GM19238 (cell line): ENCODE results near the gene DGKI.

ENCODE experiments used
- DNase-seq: peaks from one replicate; pipeline ENCODE4 v3.0.0; 2011; ENCODE audit warnings: low spot score; ENCODE audit not compliant: insufficient read length

Gene DGKI

DNA sequence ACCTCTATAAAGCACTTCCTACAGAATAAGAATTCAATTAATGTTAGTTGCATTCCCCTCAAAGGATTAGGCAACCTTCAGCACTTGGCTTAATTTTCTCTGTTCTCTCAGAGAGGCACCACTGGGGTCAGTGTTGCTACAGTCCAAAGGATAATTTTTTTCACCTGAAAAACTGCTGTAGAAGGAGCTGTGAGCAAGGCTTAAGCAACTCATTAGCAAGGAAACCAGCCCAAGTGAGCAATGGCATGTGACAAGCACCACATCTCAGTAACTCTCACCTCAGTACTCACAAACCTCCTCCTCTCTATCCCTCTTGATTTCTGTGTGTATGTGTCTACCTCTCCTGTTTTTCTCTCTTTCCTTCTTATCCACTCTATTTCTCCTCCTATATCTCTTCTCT, 55.9 kb downstream of the DGKI start:
- no peak for DNase-seq

DNA sequence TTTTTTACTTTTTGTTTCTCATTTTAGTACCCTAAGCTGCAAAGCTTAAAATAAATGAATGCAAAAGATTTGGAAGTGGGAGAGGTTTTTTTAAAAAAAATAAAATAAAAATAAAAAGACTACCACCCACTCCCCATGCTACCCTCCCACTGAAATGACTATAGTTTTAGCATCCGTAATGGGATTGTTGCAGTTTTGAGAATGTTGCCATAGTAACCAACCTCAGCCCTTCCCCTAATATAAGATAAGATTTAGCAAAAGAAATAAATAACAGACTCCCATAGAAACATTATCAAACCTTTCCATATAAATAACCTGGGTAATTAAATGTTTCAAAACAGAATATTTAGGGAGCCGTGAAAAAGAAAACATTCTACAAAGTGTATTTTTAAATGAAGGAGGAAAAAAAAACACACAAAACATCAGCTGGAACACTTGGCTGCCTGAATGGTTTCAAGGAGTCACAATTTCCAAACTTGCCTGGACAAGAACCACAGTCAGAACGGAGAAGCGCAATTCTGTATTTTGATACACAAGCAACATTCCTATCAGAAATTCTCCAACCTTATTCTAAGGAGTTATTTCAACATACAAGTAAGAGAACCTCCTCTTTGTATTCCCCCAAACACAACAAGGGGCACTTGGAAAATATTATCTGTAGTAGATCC, 57.4 kb downstream of the DGKI start:
- DNase-seq: no peak

DNA sequence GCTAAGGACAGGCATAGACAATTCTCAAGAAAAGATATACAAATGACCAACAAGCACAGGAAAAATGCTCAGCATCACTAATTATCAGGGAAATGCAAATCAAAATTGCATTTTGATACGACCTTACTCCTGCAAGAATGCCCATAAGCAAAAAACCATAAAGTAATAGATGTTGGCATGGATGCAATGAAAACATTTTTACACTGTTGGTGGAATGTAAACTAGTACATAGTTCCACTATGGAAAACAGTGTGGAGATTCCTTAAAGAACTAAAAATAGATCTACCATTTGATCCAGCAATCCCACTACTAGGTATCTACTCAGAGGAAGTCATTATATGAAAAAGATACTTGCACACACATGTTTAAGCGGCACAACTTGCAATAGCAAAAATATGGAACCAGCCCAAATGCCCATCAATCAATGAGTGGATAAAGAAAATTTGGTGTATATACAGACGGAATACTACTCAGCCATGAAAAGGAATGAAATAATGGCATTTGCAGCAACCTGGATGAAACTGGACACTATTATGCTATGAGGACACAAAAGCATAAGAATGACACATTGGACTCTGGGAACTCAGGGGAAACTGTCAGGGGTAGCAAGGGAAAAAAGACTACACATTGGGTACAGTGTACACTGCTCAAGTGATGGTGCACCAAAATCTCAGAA, 59.3 kb downstream of the DGKI start:
- DNase-seq: no peak

DNA sequence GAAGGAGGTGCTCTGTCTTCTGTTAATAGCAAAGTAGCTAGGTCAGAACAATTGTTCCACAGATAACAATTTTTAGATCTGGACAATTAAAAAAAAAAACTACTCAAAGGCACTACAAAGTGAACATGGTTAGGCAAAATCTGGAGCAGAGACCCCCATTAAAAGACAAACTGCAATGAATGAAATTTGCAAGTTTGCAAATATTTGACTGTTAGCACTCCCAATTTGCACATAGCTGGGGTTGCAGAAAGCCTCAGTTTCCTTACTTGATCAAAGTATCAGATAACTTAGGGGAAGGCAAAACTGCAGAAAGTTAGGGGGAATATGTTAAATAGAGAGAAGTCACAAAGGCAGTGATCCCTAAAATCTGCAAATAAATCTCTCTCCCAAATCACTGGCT, 68.3 kb downstream of the DGKI start:
- no peak for DNase-seq

DNA sequence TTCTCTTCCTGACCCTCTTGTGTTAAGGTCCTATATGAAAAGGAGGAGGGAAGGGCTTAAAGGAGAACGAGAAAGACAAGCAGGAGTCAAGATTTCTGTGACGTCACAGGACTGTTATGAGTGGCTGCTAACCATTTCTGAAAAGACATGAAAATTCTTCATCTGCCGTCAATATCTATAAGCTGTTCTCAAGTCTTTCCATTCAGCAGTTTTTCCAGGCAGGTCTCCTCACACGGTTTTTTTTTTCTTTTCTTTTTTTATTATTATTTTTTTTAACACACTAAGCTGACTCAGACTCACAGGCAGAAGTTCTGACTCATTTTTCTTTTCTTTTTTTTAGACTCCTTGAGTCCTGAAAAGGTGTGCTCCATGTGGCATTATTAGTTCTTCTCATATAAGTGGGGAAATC, 72.0 kb downstream of the DGKI start:
- no peak for DNase-seq

DNA sequence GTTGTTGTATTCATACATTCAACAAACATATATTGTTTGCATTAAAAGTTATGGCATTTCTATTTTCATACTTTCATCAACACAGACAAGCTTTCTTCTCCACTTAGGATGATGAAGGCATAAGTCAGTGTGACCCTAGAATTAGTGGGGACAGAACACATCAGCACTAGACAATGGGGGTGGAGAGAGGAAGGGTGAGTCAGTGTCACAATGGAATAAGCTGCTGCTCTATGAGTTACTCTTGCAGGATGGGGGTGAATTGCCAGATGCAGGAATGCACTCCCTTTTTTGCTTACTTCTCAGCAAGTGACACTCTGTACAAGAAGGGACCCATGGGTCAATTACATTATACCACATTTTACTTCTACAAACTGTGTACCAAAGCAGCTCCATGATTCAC, 74.0 kb downstream of the DGKI start:
- DNase-seq: no peak

DNA sequence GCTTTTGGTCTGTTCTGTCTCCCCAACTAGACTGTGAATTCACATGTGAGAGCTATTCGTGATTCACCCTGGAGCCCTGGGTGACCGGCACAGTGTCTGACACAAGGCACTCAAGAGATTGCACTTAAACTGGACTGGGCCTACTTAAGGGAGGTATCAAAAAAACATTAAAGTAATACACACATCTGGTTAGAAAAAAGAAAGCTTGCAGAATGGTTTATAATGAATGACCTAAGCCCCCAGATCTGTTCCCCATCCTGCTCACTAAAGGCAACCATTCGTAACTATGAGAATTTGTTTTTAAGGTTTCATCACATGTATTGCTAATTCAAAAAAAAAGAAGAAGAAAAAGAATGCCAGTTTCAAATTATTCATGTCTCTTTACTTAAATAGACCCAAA, 74.5 kb downstream of the DGKI start:
- DNase-seq: no peak

DNA sequence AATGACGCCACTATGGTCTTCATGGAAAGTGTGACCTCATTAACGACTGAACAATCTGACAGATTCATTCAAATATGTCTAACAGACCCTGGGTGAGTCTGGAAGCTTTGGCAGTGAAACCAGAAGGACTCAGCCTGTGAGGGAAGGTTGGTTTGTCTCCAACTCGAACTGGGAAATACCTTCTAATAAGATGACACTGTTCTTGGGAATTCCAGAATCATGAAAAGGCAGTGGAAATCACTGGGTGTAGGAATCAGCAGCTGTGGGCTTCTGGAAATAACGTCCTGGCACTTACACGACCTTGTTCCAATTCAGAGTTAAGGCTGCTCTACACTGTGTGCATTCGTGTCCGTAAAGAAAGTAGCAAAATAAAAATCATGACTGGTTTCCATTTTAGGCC, 75.1 kb downstream of the DGKI start:
- DNase-seq: no peak

DNA sequence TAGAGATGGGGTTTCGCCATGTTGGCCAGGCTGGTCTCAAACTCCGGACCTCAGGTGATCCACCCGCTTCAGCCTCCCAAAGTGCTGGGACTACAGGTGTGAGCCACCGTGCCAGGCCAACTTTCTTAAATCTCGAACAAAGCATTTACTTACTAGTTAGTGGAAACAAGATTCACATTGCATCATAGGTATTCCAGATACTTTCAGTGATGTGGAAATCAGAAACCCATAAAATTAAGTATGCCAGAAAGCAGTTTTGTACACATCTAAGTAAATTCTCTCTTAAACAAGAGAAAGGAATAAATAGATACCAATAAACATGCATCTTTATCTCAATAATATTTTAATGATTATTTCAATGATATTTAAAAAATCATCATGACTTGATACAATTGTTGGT, 75.5 kb downstream of the DGKI start:
- no peak for DNase-seq

DNA sequence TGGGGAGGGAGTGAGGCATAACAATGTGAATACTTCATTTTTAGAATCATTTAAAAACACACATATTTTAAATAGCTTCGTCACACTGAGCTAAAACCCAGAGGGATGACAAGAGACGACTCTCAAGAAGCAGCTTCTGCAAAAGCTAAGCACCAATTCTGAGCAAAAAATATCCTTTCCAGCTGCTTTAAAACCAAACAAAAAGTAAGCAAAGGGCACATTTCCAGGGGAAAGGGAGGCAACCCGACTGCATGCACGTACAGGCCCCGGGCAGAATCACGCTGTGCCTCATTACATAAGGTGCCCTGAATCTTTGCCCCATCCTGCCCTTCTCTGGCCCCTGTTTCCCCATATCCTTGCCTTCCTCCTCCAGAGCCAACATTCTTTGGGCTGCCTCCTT, 78.4 kb downstream of the DGKI start:
- no peak for DNase-seq

DNA sequence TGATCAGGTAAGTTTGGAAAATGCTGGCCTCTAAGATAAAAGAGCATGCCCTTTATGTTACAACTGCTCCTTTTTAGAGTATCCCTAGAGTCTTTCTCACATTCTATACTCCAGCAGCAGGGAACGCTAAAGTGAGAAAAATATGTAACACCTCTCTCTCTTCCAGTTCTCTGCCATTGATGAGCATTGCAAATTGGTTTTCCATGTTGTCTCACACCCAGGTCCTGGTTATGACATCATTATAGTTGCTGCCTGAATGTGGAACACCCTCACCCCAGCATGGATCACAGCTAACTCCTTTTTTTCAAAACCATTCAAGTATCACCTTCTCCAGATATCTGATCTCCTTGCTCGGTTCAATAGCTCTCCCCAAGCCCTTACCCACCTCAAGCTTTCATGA, 84.4 kb downstream of the DGKI start:
- no peak for DNase-seq

DNA sequence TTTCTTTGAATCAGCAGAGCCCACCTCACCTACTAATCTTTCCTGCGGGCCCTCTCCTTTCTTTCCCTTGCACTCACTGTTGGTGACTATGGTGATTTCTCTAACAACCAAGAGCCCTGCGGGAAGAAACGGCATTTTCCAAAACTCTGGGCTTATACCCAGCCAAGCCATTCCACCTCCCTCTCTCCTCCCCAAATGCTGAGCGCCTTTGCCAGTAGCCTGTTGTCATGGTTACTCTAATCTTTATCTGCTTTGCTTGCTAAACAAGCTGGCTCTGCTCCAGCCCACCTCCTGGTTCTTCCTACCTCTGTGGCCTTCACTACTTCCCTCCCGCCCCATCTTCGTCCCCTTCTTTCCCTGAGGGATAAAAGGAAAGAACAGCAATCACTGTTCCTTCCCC, 86.7 kb downstream of the DGKI start:
- no peak for DNase-seq

DNA sequence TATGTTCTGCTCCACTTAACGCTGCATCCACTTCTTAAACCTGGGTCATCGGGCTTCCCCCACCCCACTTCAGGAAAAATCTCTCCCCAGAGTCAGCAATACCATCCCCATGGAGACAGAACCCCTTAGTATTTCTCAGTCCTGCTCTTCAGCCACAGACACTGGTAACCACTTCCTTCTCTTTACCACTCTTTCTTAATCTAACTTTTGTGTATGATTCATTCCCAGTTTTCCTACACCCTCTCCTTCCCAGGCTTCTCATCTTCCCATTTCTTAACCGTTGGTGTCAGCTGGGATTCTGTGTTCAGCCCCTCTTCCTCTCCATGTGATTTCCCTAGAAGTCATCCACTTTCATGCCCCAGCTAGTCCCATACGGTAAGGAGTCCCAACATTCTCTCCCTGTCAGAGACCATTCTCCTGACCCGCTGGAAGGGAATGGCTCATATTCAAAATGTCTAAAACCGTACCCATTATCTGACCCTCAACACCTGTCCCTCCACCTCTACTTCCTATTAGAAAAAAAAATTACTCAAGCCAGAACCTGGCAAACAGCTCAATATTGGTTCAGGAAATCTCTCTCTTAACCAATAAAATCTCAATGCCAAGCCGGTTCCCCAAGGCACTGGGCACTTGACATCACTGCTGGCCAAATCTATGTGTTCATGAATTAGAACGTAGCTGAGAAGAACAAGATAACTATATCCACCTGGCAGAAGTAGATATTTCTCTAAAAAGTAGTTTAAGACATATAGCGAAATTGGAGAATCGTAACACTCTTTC, 89.4 kb downstream of the DGKI start:
- no peak for DNase-seq

DNA sequence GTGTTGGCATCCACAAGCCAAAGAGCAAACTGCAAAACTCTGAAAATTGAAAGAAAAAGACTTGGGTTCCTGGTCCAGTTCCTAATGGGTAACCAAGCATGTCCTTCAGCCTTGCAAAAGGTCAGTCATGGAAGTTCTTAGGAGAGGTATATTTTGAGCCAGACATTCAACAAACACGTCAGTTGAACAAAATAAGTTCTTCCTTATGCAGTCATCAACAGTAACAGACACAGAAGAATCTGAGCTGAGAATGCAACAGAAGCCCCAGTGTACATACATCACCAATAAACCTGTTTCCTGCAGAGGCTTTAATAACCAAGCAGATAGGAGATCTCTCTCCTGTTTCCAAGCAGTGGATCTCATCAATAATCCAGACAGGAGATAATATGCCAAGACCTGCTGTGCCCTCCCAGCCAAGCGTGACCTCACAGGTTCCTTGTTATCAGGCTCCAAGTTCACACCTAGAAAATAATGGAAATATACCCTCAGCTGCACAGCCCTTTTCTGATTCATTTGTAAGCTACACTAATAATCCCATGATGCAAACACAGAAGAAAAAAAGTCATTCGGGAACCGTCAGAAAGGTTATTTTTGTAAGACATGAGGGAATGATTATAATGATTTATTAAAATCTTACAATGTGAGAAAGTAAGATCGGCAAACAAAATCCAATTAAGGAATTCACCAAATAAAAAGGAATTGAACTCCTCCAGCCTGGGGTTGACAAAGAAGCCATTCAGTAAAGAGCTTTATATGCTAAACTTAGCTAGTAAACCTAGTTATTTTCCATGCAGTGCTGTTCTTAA, 90.7 kb downstream of the DGKI start:
- no peak for DNase-seq

DNA sequence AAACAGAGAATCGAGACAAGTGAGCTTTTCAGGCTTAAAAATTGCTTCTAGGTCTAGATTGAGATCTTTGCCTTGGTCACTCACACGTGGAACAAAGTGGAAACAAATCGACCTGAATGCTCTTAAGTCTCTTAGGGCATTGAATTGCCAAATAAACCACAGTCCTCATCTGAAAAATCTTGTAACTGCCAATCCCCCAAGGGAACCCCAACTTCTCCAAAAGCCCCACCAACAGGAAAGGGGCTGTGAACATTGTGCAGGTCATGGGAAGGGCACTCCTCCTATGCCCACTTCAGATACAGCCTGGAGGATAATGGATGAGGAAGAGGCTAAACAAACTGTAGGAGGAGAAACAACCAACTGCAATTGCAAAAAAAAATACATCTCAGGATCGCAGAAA, 91.3 kb downstream of the DGKI start:
- no peak for DNase-seq

DNA sequence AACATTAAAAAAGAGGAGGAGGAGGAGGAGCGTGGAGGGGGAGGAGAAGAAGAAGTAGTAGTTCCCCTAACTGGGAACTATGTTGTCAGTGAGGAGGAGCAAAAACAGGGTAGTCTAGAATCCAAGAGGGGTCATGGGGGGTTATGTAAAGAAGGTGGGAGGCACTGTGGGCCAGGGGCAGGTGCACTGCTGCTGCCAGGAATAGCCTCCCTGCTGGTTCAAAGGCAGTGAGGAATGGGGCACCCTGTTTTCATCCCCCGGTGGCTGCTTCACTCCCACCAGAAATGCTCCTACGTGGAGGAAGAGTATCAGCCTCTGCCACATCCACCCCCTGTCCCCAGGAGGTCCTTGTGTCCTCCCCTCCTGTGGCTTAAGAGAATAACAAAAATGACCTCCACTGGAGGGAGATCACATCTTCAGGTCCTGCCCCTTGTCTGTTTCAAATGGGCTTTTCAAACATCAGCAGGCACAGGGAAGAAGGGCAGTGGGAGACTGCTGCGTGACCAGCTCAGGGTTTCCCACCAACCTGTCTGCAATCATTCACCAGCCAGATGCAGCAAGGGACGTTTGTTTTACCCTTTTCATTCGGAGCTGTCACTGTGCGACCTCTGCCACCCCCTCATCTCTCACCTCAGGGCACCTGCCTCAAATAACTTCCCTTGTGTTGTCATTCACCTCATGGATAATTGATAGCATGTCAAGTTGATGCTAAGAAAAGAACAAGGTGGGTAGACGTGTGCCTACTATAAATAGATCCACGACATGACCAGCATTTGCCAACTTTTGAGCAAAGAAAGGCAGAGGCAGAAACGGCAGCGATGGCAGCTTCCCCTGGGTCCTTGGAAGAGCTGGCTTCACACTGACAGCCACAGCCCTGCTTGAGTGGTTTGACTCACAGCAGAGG, 92.6 kb downstream of the DGKI start:
- DNase-seq: no peak

DNA sequence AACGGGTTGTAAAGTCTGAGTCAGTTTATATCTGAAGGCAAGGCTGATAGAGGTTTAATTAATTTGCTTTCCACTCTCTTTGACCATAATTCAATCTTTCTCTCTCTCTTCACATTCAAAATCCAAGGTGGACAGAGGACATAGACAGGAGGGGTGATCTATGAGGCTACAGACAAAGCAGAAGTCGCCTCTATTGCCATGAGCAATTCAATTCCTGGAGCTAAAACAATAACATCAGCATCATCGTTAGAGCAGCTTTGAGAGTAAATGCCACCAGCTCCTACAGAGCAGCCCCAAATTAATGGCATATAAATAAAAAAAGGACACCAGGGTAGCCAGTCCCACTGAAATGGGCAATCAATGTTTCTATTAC, 93.2 kb downstream of the DGKI start:
- no peak for DNase-seq

DNA sequence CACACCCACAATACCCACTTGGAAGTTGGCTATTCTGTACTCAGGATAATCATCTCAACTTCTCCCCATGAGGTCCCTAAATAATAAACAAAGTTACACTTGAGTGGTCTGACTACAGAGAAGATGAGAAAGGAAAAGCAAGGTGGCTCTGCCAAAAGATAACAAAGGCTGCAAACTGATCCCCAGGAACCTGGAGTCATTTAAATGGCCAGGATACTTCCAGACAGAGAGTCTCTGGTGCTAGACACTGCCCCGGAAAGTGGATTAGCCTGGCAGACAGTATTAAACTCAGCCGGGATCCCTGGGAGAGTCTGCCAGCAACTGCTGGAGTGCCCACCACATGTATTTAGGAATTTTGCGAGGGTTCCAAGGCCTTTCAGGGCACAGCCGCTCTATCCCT, 93.7 kb downstream of the DGKI start:
- no peak for DNase-seq

DNA sequence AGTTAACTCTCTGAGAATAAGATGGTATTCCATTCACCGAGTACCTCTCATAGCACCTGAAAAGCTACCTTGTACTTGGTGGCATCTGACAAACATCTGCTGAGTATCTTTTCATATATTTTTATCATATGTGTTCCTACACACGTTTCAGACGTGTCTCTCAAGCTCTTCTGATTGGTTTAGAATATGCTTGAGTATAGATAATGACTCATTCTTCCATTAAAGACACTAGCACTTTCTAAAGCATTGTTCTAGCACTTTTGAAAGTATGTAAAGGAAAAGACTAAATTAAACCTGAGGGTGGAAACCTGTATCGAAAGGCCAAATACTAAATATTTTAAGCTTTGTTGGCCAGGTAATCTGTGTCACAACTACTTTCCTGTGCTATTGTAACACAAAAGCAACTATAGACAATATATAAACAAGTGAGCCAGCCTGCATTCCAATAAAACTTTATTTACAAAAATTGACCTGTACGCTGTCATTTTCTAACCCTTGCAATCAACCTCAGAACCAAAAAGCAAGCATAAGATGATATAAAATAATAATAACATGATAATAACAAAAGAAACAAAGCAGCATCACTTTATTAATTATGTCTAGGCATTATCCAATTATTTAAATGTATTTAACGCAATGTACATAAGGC, 95.3 kb downstream of the DGKI start:
- DNase-seq: no peak

DNA sequence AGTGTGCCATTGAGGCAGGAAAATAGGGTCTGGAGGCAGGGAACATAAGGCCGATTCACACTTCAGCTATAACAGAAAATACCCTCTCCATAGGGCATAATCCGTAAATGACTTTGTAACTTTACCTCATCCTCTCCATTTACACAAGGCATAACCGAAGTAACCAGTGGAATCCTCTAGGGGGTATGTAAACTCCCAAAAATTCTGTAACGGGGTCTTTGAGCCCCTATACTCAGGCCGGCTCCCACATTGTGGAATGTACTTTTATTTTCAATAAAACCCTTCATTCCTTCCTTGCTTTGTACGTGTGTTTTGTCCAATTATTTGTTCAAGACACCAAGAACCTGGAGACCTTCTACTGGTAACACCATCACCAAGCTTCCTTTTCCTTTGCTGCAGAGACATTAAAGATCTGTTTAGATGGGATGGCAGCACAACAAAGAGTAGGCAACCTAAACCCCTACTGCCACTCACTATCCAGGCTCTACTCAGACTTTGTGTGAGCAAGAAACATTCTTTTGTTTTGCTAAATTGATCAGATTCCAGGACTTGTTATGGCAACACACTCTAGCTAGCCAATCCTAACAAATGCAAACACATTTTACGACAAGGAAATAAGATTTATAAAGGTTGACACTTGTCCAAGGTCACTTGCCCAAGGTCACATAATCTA, 99.3 kb downstream of the DGKI start:
- no peak for DNase-seq
